ENCODE measurements around the gene SMARCAD1. TPM values are rescaled to one million over a fixed set of nuclear protein-coding genes. Genes with fewer than 3 reads are reported as not detected.

The SMARCAD1 gene, protein sequence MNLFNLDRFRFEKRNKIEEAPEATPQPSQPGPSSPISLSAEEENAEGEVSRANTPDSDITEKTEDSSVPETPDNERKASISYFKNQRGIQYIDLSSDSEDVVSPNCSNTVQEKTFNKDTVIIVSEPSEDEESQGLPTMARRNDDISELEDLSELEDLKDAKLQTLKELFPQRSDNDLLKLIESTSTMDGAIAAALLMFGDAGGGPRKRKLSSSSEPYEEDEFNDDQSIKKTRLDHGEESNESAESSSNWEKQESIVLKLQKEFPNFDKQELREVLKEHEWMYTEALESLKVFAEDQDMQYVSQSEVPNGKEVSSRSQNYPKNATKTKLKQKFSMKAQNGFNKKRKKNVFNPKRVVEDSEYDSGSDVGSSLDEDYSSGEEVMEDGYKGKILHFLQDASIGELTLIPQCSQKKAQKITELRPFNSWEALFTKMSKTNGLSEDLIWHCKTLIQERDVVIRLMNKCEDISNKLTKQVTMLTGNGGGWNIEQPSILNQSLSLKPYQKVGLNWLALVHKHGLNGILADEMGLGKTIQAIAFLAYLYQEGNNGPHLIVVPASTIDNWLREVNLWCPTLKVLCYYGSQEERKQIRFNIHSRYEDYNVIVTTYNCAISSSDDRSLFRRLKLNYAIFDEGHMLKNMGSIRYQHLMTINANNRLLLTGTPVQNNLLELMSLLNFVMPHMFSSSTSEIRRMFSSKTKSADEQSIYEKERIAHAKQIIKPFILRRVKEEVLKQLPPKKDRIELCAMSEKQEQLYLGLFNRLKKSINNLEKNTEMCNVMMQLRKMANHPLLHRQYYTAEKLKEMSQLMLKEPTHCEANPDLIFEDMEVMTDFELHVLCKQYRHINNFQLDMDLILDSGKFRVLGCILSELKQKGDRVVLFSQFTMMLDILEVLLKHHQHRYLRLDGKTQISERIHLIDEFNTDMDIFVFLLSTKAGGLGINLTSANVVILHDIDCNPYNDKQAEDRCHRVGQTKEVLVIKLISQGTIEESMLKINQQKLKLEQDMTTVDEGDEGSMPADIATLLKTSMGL
- 33.2 and 43.0 TPM in 2 replicates for total RNA-seq

DNA sequence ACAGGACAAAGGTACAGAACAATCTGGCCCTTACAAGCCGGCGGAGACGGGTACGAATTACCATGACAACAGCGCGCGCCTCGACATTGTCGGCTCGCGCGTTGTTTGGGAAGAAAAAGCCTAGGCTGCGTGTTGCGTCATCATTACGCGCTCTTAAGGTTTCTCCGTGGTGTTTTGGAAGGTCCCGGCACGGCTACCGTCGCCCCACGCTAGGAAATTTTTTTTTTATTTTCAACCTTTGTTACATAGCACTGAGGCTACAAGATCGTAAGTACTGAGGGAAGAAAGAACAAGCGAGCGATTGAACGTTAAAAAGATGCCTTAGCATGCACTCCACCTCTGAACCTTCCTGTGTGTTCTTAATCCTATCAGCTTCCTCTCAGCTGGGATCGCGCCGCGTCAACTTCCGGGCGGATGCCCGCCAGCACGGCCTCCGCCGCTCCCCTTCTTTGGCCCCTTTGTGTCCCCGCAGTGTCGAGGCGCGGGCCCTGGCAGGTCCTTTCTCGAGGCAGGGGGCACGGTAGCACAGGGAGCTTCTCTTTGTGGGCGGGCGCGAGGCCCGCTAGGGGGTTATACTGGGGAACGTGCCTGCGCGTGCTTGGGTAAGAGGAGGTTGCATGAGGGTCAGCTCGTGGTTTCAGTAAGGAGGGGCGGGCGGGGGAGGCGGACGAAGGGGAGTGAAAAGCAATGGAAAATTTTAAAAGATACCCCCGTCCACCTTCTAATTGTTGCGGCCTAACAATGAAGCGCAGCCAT is at the start of gene SMARCAD1:
Gene SMARCAD1, plus strand, starts transcription at position 397 of the 756 bp plus-strand sequence. CDS start 530 bp downstream, outside the sequence.

Other genes with a start within 250 kb of the SMARCAD1 start
- gene HPGDS, start 135.0 kb downstream of the SMARCAD1 start, total RNA-seq: not detected in 2 replicates
- 91.4 and 93.5 TPM in 2 replicates for gene PDLIM5, start 244.1 kb downstream of the SMARCAD1 start, total RNA-seq